A549 (cell line): ENCODE results near the gene OTOG. TPM values are rescaled to one million over a fixed set of nuclear protein-coding genes. Genes with fewer than 3 reads are reported as not detected.

Source experiments
- ATAC-seq, 2 experiments: fragments of 200-7000 bp in 1 of 2; fragments of >200 bp in 1 of 2; cut with Nextera tagmentation in 1 of 2; cut with Tn5 transposase in 1 of 2; 3 replicates each; pipeline versions ENCODE4 v1.8.0 to v1.9.1; 2018 to 2020; ENCODE audit warnings: mild to moderate bottlenecking in 1 of 2, moderate library complexity in 1 of 2
- CTCF ChIA-PET: fragments of 300-600 bp; sonication (Branson Sonifier 250); formaldehyde crosslinking; extraction: SDS; loops from one replicate; lab custom pipeline; 2021; ENCODE audit warnings: antibody characterized with exemption, inconsistent platforms; lab: Yijun Ruan, JAX
- POLR2A ChIA-PET: fragments of 350-600 bp; formaldehyde crosslinking; extraction: SDS; loops from one replicate; lab custom pipeline; 2021; ENCODE audit warnings: antibody characterized with exemption, inconsistent platforms; lab: Yijun Ruan, JAX
- DNase-seq, 2 experiments: peaks; one replicate each; pipeline versions ENCODE4 v3.0.0 to v3.0.0-alpha.2; 2011 to 2016; ENCODE audit warnings: low read depth in 1 of 2, low spot score in 1 of 2
- FAIRE-seq: peaks from 2 replicates; lab custom pipeline; 2011; peaks lifted over from hg19 to GRCh38; lab: Jason Lieb, UNC
- H3K27ac ChIP-seq, 2 experiments: fragments of >200 bp; sonication (Bioruptor Twin); formaldehyde crosslinking; 3 replicates each; pipeline ENCODE4 v1.5.1; 2016 to 2017
- H3K4me1 ChIP-seq: fragments of >200 bp; sonication (Bioruptor Twin); formaldehyde crosslinking; 3 replicates; pipeline ENCODE4 v1.6.1; 2016
- H3K4me2 ChIP-seq: fragments of >200 bp; sonication (Bioruptor Twin); formaldehyde crosslinking; 3 replicates; pipeline ENCODE4 v1.6.1; 2016
- H3K4me3 ChIP-seq: fragments of >200 bp; sonication (Bioruptor Twin); formaldehyde crosslinking; 3 replicates; pipeline ENCODE4 v1.5.1; 2016
- H3K9me3 ChIP-seq: fragments of >200 bp; sonication (Bioruptor Twin); formaldehyde crosslinking; 3 replicates; pipeline ENCODE4 v1.6.1; 2016
- CBX8 ChIP-seq: fragments of 200-600 bp; sonication (generic); IDR thresholded peaks from 2 replicates; pipeline ENCODE4 v1.6.1; 2016
- CEBPB ChIP-seq, 2 experiments: fragments of >200 bp in 1 of 2; sonication (Bioruptor Twin) in 1 of 2; formaldehyde crosslinking in 1 of 2; IDR thresholded peaks; 2 replicates each; pipeline ENCODE4 v1.6.1; 2012 to 2016
- CHD2 ChIP-seq: fragments of 150-350 bp; IDR thresholded peaks from 2 replicates; pipeline ENCODE4 v1.6.1; 2014; ENCODE audit warnings: low read length; ENCODE audit not compliant: partially characterized antibody
- EP300 ChIP-seq, 2 experiments: fragments of >200 bp; sonication (Bioruptor Twin); formaldehyde crosslinking; IDR thresholded peaks; 2 replicates in 1 of 2; 3 replicates in 1 of 2; pipeline ENCODE4 v1.6.1; 2016 to 2017
- ESRRA ChIP-seq: fragments of 150-350 bp; IDR thresholded peaks from 2 replicates; pipeline ENCODE4 v1.6.1; 2014; ENCODE audit warnings: mild to moderate bottlenecking, low read length, borderline replicate concordance
- FOSB ChIP-seq: fragments of 250-450 bp; sonication (Bioruptor Pico); IDR thresholded peaks from 2 replicates; pipeline ENCODE4 v1.5.0; 2020; ENCODE audit warnings: mild to moderate bottlenecking, moderate library complexity
- FOSL2 ChIP-seq, 2 experiments: fragments of 450-650 bp in 1 of 2; fragments of >200 bp in 1 of 2; sonication (Bioruptor Twin) in 1 of 2; formaldehyde crosslinking; IDR thresholded peaks; 2 replicates each; pipeline versions ENCODE4 v1.5.0 to v1.6.1; 2016 to 2020; ENCODE audit warnings: mild to moderate bottlenecking in 1 of 2, moderate library complexity in 1 of 2
- HDAC2 ChIP-seq: fragments of 200-600 bp; sonication (generic); IDR thresholded peaks from 2 replicates; pipeline ENCODE4 v1.6.1; 2016
- HEYL ChIP-seq: fragments of 250-450 bp; sonication (Bioruptor Pico); IDR thresholded peaks from 2 replicates; pipeline ENCODE4 v1.8.0; 2021; ENCODE audit warnings: mild to moderate bottlenecking, moderate library complexity
- HOXA7 ChIP-seq: fragments of 250-450 bp; sonication (Bioruptor Pico); IDR thresholded peaks from 2 replicates; pipeline ENCODE4 v1.5.0; 2020; ENCODE audit warnings: mild to moderate bottlenecking, moderate library complexity
- HOXB5 ChIP-seq: fragments of 250-450 bp; sonication (Bioruptor Pico); IDR thresholded peaks from 2 replicates; pipeline ENCODE4 v1.5.0; 2020; ENCODE audit warnings: mild to moderate bottlenecking, moderate library complexity
- JUN ChIP-seq, 2 experiments: fragments of >200 bp; sonication (Bioruptor Twin); formaldehyde crosslinking; IDR thresholded peaks; 2 replicates in 1 of 2; 3 replicates in 1 of 2; pipeline ENCODE4 v1.6.1; 2016 to 2017
- KDM5A ChIP-seq: fragments of 200-600 bp; sonication (generic); IDR thresholded peaks from 2 replicates; pipeline ENCODE4 v1.6.1; 2016; ENCODE audit warnings: antibody characterized with exemption, mild to moderate bottlenecking
- MAZ ChIP-seq: fragments of 150-350 bp; IDR thresholded peaks from 2 replicates; pipeline ENCODE4 v1.6.1; 2014; ENCODE audit warnings: antibody characterized with exemption, low read depth, low read length, borderline replicate concordance
- NFE2L2 ChIP-seq: fragments of 150-350 bp; conservative IDR thresholded peaks from 2 replicates; pipeline ENCODE4 v1.6.1; 2014; ENCODE audit warnings: low read length
- NPAS2 ChIP-seq: fragments of 250-450 bp; sonication (Bioruptor Pico); IDR thresholded peaks from 2 replicates; pipeline ENCODE4 v1.8.0; 2022; ENCODE audit warnings: mild to moderate bottlenecking, moderate library complexity, borderline replicate concordance
- NR3C1 ChIP-seq: fragments of >200 bp; sonication (Bioruptor Twin); formaldehyde crosslinking; IDR thresholded peaks from 3 replicates; pipeline ENCODE4 v1.6.1; 2017
- RARB ChIP-seq: fragments of 250-450 bp; sonication (Bioruptor Pico); IDR thresholded peaks from 2 replicates; pipeline ENCODE4 v1.8.0; 2021; ENCODE audit warnings: mild to moderate bottlenecking, moderate library complexity
- RCOR1 ChIP-seq: fragments of 150-350 bp; IDR thresholded peaks from 2 replicates; pipeline ENCODE4 v1.6.1; 2014; ENCODE audit warnings: antibody characterized with exemption, low read length, low read depth
- RFX5 ChIP-seq: fragments of 450-650 bp; IDR thresholded peaks from 2 replicates; pipeline ENCODE4 v1.7.1; 2014; ENCODE audit warnings: antibody characterized with exemption, mild to moderate bottlenecking, moderate library complexity
- RNF2 ChIP-seq: fragments of 200-600 bp; sonication (generic); IDR thresholded peaks from 2 replicates; pipeline ENCODE4 v1.6.1; 2016; ENCODE audit warnings: low read depth, mild to moderate bottlenecking, antibody characterized with exemption, moderate library complexity, borderline replicate concordance
- SMC3 ChIP-seq: fragments of >200 bp; sonication (Bioruptor Twin); formaldehyde crosslinking; IDR thresholded peaks from 3 replicates; pipeline ENCODE4 v1.6.1; 2018; ENCODE audit warnings: inconsistent platforms
- SREBF2 ChIP-seq: fragments of 450-650 bp; IDR thresholded peaks from 2 replicates; pipeline ENCODE4 v1.6.1; 2014; ENCODE audit warnings: mild to moderate bottlenecking, moderate library complexity
- TP53 ChIP-seq: fragments of 250-450 bp; sonication (Bioruptor Pico); IDR thresholded peaks from 2 replicates; pipeline ENCODE4 v1.5.0; 2021; ENCODE audit warnings: mild to moderate bottlenecking, moderate library complexity
- ZC3H11A ChIP-seq: fragments of 450-650 bp; IDR thresholded peaks from 2 replicates; pipeline ENCODE4 v1.6.1; 2014; ENCODE audit warnings: antibody characterized with exemption, mild to moderate bottlenecking
- ZSCAN20 ChIP-seq: fragments of 250-450 bp; sonication (Bioruptor Pico); IDR thresholded peaks from 2 replicates; pipeline ENCODE4 v1.8.0; 2022; ENCODE audit warnings: mild to moderate bottlenecking, moderate library complexity
- WGBS: methylation state at CpG from one replicate; pipeline ENCODE4 v1.1.6; 2017; ENCODE audit errors: missing lambda C conversion rate; 5-methylcytosine and 5-hydroxymethylcytosine counted together
- polyA plus RNA-seq, 4 experiments: library from polyadenylated mRNA; depleted of rRNA in 3 of 4; stranded (reverse); fragments of >200 nt; fragmentation: RNase III in 1 of 4; extraction: RNeasy Plus Mini Kit Qiagen cat#74134 plus additional on column Dnase treatment in 1 of 4; gene quantifications; 2 replicates in 3 of 4; 3 replicates in 1 of 4; pipeline ENCODE4 v1.2.3, GENCODE V29; 2011 to 2017
- TF ChIP-seq, protein P1 (sequence below): IDR thresholded peaks from 2 replicates; pipeline ENCODE4 v1.6.1; 2012
- TF ChIP-seq, protein P2 (sequence below): fragments of >200 bp; sonication (Bioruptor Twin); formaldehyde crosslinking; IDR thresholded peaks from 3 replicates; pipeline ENCODE4 v1.5.1; 2016
- TF ChIP-seq, protein P3 (sequence below): fragments of >200 bp; sonication (Bioruptor Twin); formaldehyde crosslinking; IDR thresholded peaks from 2 replicates; pipeline ENCODE4 v1.6.1; 2016
- TF ChIP-seq, protein P4 (sequence below): IDR thresholded peaks from 2 replicates; pipeline ENCODE4 v1.6.1; 2012; ENCODE audit warnings: low read depth, borderline replicate concordance

Gene OTOG
- polyA plus RNA-seq, 2 of the 4 experiments (the other 2 are of a cell fraction): not detected

GRCh38 chr11:17606233-17607082 is 59.4 kb downstream of the OTOG start:
- POLR2A ChIA-PET: no interaction called here
- Histone ChIP-seq H3K4me3 (no peak overlapping the region), H3K9me3 (no peaks in the 10 kb centered on the region)
- TF ChIP-seq, protein P1, sequence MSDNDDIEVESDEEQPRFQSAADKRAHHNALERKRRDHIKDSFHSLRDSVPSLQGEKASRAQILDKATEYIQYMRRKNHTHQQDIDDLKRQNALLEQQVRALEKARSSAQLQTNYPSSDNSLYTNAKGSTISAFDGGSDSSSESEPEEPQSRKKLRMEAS: no peak
- TF ChIP-seq RCOR1 (no peak), NPAS2 (no peak), ESRRA (no peak)
- TF ChIP-seq, protein P2, sequence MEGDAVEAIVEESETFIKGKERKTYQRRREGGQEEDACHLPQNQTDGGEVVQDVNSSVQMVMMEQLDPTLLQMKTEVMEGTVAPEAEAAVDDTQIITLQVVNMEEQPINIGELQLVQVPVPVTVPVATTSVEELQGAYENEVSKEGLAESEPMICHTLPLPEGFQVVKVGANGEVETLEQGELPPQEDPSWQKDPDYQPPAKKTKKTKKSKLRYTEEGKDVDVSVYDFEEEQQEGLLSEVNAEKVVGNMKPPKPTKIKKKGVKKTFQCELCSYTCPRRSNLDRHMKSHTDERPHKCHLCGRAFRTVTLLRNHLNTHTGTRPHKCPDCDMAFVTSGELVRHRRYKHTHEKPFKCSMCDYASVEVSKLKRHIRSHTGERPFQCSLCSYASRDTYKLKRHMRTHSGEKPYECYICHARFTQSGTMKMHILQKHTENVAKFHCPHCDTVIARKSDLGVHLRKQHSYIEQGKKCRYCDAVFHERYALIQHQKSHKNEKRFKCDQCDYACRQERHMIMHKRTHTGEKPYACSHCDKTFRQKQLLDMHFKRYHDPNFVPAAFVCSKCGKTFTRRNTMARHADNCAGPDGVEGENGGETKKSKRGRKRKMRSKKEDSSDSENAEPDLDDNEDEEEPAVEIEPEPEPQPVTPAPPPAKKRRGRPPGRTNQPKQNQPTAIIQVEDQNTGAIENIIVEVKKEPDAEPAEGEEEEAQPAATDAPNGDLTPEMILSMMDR: no peak
- TF ChIP-seq, all 56 proteins: peak for 0
- CTCF ChIA-PET: interaction anchor here (0.8 to 2.7 kb wide), 3 partner anchors 8 to 125 kb away, joined by 3 to 12 read pairs (median 7); no protein-coding TSS in a partner anchor
- ATAC-seq (no peak), DNase-seq (no peak), FAIRE-seq (no peak)
- Histone ChIP-seq H3K4me1 (no peaks in the 10 kb centered on the region), H3K4me2 (no peak overlapping the region), H3K27ac (no peak overlapping the region)
- WGBS: 53% methylated on average over 8 of the region's 10 CpGs

DNA sequence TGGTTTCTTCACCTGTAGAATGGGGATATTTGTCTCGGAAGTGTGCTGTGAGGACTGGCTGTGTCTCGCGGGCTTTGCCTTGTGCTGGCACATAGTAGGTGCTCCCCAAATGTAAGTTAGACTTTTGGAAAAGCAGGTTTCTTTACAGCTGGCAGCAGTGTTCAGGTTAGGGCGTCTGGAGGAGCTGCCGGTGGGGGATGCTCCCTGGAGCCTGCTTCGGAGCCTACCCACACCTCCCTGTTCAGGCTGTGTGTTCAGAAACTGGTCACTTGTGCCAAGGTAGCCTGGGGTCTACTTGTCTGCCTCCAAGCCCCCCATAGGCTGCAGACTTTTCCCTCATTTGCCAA is 60.0 kb downstream of the OTOG start:
- WGBS: 32% methylated on average over 6 of the region's 6 CpGs

DNA sequence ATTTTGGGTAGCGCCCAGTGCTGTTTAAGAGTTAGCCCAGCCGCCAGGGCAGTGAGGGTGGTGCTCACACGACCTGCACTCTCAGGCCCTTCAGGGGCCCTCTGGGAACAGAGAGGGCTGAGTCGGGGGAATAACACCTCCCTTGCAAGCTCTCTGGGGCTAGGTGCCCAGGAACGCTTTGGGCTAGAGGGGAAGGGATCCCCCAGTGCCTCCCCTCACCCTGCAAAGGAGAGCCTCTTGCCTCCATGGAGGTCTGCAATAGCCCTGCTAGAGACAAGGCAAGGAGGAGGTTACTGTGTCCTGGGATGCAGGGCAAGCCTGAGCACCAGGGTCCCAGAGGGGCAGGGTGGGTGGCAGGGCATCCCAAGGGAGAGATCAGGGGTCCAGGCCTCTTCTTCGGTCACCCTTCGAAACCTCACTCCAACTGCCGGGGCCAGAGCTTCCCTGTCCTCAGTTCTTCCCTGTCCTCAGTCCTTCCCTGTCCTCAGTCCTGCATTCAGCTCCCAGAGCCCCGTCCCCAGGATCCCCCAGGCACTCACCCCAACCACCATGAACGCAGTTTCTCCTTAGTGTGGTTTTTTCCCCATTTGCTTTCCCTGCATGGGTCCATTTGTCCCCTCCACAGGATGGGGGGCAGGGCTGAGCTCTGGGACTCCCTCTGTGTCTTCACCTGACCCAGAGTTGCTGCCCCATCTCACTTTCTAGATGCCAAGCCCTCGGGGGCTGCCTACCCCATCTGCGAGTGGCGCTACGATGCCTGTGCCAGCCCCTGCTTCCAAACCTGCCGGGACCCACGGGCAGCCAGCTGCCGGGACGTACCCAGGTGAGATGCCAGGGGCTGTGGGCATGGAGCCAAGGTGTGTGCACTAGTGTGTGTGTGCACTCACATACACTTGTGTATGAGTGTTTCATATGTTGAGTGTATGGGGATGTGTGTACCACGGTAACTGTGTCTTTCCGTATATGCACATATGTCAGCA is 60.8 kb downstream of the OTOG start:
- CTCF ChIA-PET: interaction anchor here (0.8 to 2.7 kb wide), 3 partner anchors 9 to 123 kb away, joined by 3 to 12 read pairs (median 7); no protein-coding TSS in a partner anchor
- Histone ChIP-seq H3K27ac (no peak overlapping the region), H3K4me1 (no peaks in the 10 kb centered on the region), H3K4me3 (no peak overlapping the region), H3K4me2 (no peak overlapping the region), H3K9me3 (no peaks in the 10 kb centered on the region)
- POLR2A ChIA-PET: no interaction called here
- 34% methylated on average over 16 of the region's 20 CpGs for WGBS
- ATAC-seq (peak in 1 of 2 experiments; percentile 16; a peak in 1 of 6 replicates), DNase-seq (no peak), FAIRE-seq (no peak)
- TF ChIP-seq FOSB (CRISPR knock-in tag): no peak
- no peak for TF ChIP-seq CHD2
- no peak for TF ChIP-seq HEYL (CRISPR knock-in tag)
- no peak for TF ChIP-seq NFE2L2
- TF ChIP-seq CEBPB (IDR thresholded peaks at IDR 0.05): no peak
- no peak for TF ChIP-seq ZC3H11A
- TF ChIP-seq RCOR1: no peak
- TF ChIP-seq MAZ: no peak
- no peak for TF ChIP-seq NR3C1
- TF ChIP-seq, protein P3, sequence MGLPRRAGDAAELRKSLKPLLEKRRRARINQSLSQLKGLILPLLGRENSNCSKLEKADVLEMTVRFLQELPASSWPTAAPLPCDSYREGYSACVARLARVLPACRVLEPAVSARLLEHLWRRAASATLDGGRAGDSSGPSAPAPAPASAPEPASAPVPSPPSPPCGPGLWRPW: no peak
- TF ChIP-seq EP300 (IDR thresholded peaks at IDR 0.05): no peak
- no peak for TF ChIP-seq SREBF2
- TF ChIP-seq FOSL2 (IDR thresholded peaks at IDR 0.05): no peak
- TF ChIP-seq FOSL2 (CRISPR knock-in tag; IDR thresholded peaks at IDR 0.05): no peak
- no peak for TF ChIP-seq HDAC2
- no peak for TF ChIP-seq CBX8
- TF ChIP-seq TP53 (CRISPR knock-in tag): no peak
- TF ChIP-seq RNF2: no peak

More for the DNA sequence above, 60.0 kb downstream of the OTOG start:
- no peaks in the 10 kb centered on the region for H3K4me1 ChIP-seq
- no peak overlapping the region for H3K4me3 ChIP-seq
- ChIA-PET CTCF (interaction anchor here (0.8 to 2.7 kb wide), 3 partner anchors 8 to 124 kb away, joined by 3 to 12 read pairs (median 7); no protein-coding TSS in a partner anchor), POLR2A (no interaction called here)
- no peak overlapping the region for H3K27ac ChIP-seq
- no peaks in the 10 kb centered on the region for H3K9me3 ChIP-seq
- ATAC-seq (no peak), FAIRE-seq (no peak), DNase-seq (no peak)
- TF ChIP-seq, protein P4, sequence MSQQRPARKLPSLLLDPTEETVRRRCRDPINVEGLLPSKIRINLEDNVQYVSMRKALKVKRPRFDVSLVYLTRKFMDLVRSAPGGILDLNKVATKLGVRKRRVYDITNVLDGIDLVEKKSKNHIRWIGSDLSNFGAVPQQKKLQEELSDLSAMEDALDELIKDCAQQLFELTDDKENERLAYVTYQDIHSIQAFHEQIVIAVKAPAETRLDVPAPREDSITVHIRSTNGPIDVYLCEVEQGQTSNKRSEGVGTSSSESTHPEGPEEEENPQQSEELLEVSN: no peak
- TF ChIP-seq TP53 (CRISPR knock-in tag) (no peak), KDM5A (no peak), FOSB (CRISPR knock-in tag) (no peak), HOXB5 (CRISPR knock-in tag) (no peak), NR3C1 (no peak), RFX5 (no peak), RARB (CRISPR knock-in tag) (no peak), MAZ (no peak), ZSCAN20 (no peak), JUN (IDR thresholded peaks at IDR 0.05) (no peak), SMC3 (no peak), HOXA7 (no peak), ZC3H11A (no peak)
- TF ChIP-seq, protein P1: no peak
- H3K4me2 ChIP-seq: no peak overlapping the region
